ENCODE data around the gene CAMK1D. TPM values are rescaled to one million over a fixed set of nuclear protein-coding genes. Genes with fewer than 3 reads are reported as not detected.

The CAMK1D gene
- total RNA-seq, 1 donor from 2014 or later: 36.3 TPM

GRCh38 chr10:12509794-12510100 is 160.4 kb downstream of the CAMK1D start:
- no peaks in the 10 kb centered on the region for H3K27me3 Mint-ChIP-seq (ENCODE audit: low read depth)
- TF ChIP-seq, protein P1, sequence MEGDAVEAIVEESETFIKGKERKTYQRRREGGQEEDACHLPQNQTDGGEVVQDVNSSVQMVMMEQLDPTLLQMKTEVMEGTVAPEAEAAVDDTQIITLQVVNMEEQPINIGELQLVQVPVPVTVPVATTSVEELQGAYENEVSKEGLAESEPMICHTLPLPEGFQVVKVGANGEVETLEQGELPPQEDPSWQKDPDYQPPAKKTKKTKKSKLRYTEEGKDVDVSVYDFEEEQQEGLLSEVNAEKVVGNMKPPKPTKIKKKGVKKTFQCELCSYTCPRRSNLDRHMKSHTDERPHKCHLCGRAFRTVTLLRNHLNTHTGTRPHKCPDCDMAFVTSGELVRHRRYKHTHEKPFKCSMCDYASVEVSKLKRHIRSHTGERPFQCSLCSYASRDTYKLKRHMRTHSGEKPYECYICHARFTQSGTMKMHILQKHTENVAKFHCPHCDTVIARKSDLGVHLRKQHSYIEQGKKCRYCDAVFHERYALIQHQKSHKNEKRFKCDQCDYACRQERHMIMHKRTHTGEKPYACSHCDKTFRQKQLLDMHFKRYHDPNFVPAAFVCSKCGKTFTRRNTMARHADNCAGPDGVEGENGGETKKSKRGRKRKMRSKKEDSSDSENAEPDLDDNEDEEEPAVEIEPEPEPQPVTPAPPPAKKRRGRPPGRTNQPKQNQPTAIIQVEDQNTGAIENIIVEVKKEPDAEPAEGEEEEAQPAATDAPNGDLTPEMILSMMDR (IDR thresholded peaks at IDR 0.05): no peak
- H3K4me1 Mint-ChIP-seq (ENCODE audit: low read depth): peaks cover 19% of the 10 kb centered on the region
- no peaks in the 10 kb centered on the region for H3K9me3 Mint-ChIP-seq (ENCODE audit: low read depth)
- H3K36me3 Mint-ChIP-seq (ENCODE audit: low read depth): peaks cover 1% of the 10 kb centered on the region
- H3K27ac Mint-ChIP-seq (ENCODE audit: unreplicated experiment): no peak overlapping the region
- DNase-seq (ENCODE audit: low spot score): no peak
- no peak overlapping the region for H3K4me3 Mint-ChIP-seq (ENCODE audit: unreplicated experiment)

DNA sequence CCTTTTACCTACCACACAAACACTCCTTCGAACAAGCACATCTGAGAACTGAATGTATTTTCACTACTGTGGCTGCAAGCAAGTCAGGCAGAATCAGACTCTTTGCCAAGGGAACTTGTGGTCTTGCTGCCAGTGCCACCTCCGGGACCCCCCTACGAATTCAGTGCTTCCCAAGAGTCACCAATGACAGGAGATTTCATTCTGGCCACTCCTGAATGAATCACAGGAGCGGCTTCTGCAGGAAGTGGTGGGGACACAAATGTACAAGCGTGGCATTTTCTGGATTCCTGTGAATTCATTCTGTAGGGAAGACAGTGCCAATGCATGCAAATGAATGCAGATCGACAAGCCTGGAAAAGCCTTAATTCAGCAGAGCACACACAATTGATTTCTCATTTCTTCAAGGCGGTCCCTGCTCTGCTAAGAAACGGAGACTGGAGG is 161.2 kb downstream of the CAMK1D start:
- Mint-ChIP-seq H3K36me3 (ENCODE audit: low read depth) (peaks cover 1% of the 10 kb centered on the region), H3K4me1 (ENCODE audit: low read depth) (peaks cover 19% of the 10 kb centered on the region), H3K27ac (ENCODE audit: unreplicated experiment) (peak overlapping the region; percentile 89), H3K4me3 (ENCODE audit: unreplicated experiment) (peak overlapping the region; percentile 65), H3K27me3 (ENCODE audit: low read depth) (no peaks in the 10 kb centered on the region), H3K9me3 (ENCODE audit: low read depth) (no peaks in the 10 kb centered on the region)
- TF ChIP-seq, protein P1 (IDR thresholded peaks at IDR 0.05): no peak
- no peak for DNase-seq (ENCODE audit: low spot score)

DNA sequence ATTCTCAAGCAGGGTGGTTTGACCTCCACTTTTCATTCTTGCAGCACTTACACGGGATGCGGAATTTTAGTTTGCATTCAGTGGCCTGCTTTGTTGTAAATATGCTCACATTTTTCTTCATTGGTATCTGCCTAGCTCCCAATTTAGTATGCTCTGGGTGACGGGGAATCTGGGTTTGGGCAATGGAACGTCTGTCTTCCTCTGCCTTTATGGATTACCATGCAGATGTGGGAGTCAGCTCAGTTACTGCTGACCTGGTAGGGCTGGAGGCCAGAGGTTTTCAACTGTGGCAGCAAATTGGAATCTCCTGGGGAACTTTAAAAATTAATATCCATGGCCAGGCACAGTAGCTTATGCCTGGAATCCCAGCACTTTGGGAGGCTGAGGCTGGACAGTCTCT is 161.6 kb downstream of the CAMK1D start:
- TF ChIP-seq, protein P1 (IDR thresholded peaks at IDR 0.05): no peak
- no peaks in the 10 kb centered on the region for H3K9me3 Mint-ChIP-seq (ENCODE audit: low read depth)
- peaks cover 19% of the 10 kb centered on the region for H3K4me1 Mint-ChIP-seq (ENCODE audit: low read depth)
- peak overlapping the region; percentile 89 for H3K27ac Mint-ChIP-seq (ENCODE audit: unreplicated experiment)
- no peaks in the 10 kb centered on the region for H3K27me3 Mint-ChIP-seq (ENCODE audit: low read depth)
- H3K4me3 Mint-ChIP-seq (ENCODE audit: unreplicated experiment): no peak overlapping the region
- H3K36me3 Mint-ChIP-seq (ENCODE audit: low read depth): peaks cover 1% of the 10 kb centered on the region
- no peak for DNase-seq (ENCODE audit: low spot score)

DNA sequence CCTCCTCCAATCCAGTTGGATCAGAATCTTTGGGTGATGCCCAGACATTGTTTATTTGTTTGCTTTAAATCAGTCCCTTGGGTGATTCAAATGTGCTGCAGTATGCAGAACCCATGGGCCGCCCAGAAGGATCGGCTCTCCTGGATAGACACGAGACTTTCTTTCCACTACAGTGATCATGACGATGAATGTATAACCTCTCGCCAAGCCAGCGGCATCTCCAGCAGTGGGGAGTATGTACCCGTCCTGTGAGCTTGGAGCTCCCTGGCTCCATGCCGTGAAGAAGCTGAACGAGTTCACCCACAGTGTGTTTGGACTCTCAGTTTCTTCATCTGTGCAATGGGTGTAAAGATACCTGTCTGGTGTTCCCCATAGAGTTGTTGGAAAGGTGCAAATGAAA is 162.3 kb downstream of the CAMK1D start:
- no peak overlapping the region for H3K27ac Mint-ChIP-seq (ENCODE audit: unreplicated experiment)
- H3K27me3 Mint-ChIP-seq (ENCODE audit: low read depth): no peaks in the 10 kb centered on the region
- peaks cover 1% of the 10 kb centered on the region for H3K36me3 Mint-ChIP-seq (ENCODE audit: low read depth)
- no peak for DNase-seq (ENCODE audit: low spot score)
- TF ChIP-seq, protein P1 (IDR thresholded peaks at IDR 0.05): no peak
- no peaks in the 10 kb centered on the region for H3K9me3 Mint-ChIP-seq (ENCODE audit: low read depth)
- H3K4me3 Mint-ChIP-seq (ENCODE audit: unreplicated experiment): no peak overlapping the region
- peaks cover 19% of the 10 kb centered on the region for H3K4me1 Mint-ChIP-seq (ENCODE audit: low read depth)

DNA sequence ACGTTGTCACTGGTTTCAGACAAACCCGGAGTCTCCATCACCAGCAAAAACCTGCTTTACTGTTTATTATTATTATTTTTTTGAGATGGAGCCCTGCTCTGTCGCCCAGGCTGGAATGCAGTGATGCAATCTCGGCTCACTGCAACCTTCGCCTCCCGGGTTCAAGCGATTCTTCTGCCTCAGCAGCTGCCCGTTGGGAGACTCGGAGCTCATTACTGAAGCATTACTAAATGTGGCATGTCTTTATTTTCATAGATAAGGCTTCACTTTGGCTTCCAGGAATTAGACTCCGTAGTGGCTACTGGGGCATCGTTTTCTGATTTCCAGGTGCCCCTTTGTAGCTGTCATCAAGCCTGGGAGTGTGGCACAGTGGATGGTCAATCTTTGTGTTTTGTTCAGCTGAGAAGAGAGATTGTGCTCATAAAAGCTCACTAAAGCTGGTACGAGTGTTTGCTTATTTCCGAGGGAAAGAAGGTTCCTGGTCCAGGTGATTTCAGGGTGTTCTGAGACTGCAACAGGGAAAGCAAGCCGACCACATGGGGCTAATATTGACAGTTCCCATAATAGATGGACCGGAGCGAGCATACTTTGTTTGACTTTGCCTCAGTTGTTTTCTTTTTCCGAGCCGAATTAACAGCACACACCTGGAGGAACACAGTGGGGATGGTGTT is 163.1 kb downstream of the CAMK1D start:
- peaks cover 1% of the 10 kb centered on the region for H3K36me3 Mint-ChIP-seq (ENCODE audit: low read depth)
- H3K27me3 Mint-ChIP-seq (ENCODE audit: low read depth): no peaks in the 10 kb centered on the region
- no peaks in the 10 kb centered on the region for H3K9me3 Mint-ChIP-seq (ENCODE audit: low read depth)
- DNase-seq (ENCODE audit: low spot score): no peak
- no peak overlapping the region for H3K4me3 Mint-ChIP-seq (ENCODE audit: unreplicated experiment)
- TF ChIP-seq, protein P1 (IDR thresholded peaks at IDR 0.05): no peak
- peaks cover 19% of the 10 kb centered on the region for H3K4me1 Mint-ChIP-seq (ENCODE audit: low read depth)
- no peak overlapping the region for H3K27ac Mint-ChIP-seq (ENCODE audit: unreplicated experiment)
